HG02852 (cell line): ENCODE data around the gene MPHOSPH9.

Experiments used
- ATAC-seq: cut with Tn5 transposase; IDR thresholded peaks from one replicate; pipeline ENCODE4 v1.9.1; 2021; ENCODE audit warnings: mild to moderate bottlenecking, moderate library complexity; ENCODE audit not compliant: unreplicated experiment

The MPHOSPH9 gene

GRCh38 chr12:123150744-123151456 is 82.0 kb downstream of the MPHOSPH9 start, which contains the start of gene PITPNM2:
TSS of gene PITPNM2 (minus strand) at chr12:123151090. CDS start at chr12:123034590, 116,500 bp downstream.
- ATAC-seq, result peak; percentile 70

- peak; percentile 28 for ATAC-seq
These were observed 82.6 kb downstream of the MPHOSPH9 start for GRCh38 chr12:123150275-123150743.

DNA sequence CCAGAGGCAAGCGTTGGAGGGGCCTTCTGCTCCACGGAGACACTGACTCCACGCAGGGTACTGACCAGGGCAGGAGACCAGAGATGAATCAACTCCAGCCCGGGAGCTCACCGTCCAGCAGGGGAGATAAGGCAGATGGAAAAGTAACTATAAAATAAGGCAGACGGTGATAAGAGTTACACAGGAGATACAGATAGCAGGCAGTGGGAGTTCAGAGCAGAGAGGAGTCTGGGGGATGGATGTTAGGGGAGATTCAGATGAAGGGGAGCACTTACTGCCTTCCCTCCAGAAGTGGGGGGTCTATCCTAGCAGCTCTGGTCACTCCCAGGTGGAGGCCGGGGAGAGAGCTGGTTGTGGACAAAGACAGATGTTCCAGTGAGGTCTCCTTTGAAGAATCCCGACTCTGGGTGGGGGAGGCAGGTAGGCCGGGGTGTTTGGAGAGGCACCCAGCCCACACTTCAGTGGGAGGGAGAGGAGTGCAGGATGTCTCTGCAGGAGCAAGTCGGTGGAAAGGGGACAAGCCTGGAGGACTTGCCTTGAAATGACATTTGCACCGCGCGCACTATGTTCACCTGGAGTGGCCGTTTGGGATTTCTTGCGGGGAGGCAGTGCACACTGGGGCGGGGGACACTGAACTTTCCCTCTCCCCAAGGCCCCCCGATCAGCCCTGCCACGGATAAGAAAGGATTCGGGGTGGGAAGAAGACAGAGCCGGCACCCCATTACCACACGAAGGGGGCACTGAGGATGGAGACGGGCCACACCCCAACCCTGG is 83.3 kb downstream of the MPHOSPH9 start:
- no peak for ATAC-seq

DNA sequence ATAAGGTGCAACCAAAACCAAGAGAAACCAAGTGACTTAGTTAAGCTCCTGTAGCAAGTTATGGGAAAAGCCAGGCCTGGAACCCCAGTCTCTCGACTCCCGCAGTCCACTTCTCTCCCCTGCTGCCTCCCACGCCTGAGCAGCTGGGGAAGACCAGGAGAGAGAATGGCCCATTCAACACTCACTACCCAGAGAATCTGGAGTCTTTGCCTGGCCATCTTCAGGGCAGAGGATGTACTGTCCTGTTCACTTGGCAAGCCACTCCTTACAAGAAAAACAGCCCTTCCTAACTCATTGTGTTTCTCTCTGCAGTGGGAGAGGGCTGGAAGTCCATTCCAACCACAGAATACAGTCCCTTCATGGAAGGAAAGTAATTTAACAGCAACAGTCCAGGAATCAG is 83.9 kb downstream of the MPHOSPH9 start:
- ATAC-seq, result no peak

DNA sequence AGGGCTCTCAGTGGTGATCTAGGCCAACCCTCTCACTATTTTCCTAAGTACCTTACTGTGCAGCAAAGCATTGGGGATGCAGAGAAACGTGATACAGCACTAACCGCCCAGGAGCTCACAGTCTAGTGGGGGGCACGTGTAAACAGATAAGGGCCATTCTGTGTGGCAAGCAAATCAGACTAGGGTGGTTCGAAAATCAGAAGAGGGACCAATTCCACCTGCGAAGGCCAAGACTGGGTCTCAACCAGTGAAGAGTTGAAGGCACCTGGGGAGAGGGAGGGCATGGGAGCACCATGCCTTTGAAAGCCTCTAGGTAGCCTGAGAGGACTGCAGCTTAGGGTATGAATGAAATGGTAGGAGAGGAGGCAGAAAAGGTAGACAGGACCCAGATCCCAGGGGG is 84.3 kb downstream of the MPHOSPH9 start:
- no peak for ATAC-seq

- ATAC-seq, result no peak
These were observed 84.7 kb downstream of the MPHOSPH9 start for GRCh38 chr12:123148223-123148622.

DNA sequence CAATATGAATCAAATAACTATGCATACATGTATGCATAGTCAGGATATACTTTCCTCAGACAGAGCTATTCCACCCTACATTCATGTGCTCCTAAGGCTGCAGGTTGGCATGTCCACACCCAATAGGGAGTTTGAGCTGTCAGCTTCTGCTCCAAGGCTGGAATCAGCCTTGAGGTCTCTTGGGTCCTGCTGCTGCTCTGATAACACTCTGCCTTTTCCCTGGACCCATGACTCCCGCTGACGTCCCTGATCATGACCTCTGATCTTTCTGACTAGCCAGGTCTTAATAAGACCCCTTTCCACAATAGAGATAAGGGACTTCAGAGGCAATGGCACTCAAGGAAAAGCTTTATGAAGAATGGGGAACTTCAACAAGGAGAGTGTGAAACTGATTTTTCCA is 87.7 kb downstream of the MPHOSPH9 start:
- ATAC-seq, result no peak

DNA sequence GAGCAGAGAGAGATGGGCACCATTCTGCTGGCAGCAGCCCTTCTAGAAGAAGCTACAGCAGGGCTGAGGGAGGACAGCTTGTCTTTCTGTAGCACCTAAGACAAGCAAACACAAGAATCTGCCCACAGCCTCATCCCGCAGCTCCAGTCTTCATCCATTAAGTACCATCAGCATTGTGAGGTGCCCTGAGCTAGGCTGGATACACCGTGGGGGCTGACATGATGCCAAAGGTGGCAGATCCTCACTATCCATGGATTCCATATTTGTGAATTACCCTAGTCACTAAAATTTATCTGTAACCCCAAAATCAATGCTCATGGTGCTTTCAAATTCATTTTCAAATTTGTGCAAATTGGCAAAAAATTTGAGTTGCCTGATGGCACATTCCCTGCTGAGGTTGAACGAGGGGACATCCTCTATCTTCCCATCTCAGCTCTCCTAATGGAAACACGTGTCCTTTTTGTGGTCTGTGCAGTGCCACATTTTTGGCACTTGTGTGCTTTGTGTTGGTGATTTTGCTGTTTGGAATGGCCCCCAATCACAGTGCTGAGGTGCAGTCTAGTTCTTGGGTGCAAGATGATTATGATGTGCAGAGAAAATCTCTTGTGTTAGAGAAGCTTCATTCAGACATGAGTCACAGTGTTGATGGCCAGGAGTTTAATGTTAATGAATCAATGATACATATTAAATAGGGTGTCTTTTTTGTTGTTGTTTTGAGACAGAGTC is 89.0 kb downstream of the MPHOSPH9 start:
- no peak for ATAC-seq

DNA sequence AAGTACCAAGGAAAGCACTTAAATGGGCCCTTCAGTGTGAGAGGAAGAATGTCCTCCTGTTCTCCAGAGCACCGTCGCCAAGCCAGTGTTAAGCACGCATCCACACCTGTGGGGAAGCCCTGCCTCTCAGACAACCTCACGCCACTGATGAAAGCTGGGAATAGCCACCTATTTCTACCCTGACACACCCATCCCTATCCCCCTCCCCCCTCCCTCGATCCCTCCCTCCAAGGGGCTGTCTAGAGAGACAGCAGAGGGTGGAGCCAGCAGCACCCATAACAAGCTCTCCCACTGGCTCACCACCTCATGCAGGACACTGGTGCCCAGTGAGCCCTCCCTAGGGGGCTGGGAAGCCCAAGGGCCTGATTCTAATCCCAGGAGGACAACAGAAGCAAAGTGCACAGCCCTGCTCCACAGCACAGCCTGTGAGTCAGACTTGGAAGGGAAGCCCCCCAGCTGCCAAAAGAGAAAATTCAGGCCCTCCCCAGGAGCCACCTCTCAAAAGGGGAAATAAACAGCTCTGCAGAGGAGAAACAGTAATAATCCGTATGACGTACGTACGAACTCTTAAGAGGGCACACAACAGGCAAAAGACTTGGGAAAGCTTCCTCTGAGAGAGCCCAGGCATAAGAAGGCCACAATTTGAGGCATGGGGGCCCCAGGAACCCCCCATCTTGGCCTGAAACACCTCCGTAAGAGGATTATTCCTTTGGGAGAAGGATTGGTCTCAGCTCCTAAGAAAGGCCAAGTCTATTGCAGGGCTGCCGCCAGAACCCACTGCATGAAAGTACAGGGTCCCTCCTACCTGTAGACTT is 89.8 kb downstream of the MPHOSPH9 start:
- no peak for ATAC-seq

DNA sequence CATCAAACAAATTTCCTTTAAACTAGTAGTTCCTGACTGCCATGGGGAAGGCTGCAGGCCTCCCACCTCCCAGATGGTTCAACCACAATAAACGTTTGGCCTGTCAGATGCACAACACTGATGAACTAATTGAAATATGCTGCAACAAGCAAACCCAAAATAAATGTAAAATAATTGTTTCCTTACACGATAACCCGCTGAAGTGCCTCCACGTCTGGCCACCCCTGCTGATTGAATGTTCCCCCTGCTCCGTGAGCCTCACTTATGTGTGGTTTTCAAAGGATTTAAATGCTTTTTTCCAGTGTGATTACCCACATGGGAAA is 90.5 kb downstream of the MPHOSPH9 start:
- ATAC-seq, result no peak

DNA sequence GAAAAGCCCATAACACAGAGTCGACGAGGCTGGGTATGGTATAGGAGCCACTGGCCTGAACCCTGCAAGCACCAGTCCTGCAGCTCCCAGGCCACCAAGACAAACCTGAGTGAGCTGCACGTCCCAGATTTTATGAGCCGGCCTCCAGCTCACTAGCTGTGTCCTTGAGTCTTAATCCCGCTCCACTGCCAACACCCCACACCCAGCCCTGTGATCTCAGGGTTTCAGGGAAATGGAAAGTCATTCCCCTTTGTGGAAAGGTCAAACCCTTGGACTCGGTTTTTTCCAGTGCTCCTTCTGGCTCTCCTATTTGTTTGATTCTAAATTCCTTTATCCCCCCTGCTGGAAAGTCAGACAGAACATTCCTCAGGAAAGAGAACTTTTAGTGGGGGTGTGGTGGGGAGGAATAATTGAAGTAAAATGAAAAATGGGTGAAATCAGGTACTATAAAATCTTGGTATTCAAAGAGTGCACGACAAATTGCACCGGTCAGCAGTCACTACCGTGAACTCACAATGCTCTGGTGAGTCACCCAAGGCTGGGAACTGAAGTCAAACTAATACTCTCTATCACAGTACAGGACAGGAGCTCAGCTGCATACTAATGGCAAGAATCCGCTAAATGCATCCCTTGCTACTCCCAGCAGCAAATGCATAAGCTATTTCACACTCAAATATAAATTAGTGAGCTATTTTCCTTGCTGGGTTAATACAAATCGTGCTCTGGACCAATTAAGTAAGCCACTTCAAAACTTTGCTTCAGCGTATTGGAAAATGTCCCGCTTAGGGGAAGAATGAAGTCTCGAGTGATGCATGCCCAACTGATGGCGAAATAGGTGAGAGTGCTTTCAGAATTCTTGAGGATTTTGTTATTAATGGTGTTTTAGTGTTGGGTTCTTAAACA is 91.1 kb downstream of the MPHOSPH9 start:
- ATAC-seq, result no peak

- no peak for ATAC-seq
These were observed 92.0 kb downstream of the MPHOSPH9 start for GRCh38 chr12:123140676-123141614.

GRCh38 chr12:123139926-123140675 is 92.8 kb downstream of the MPHOSPH9 start:
- no peak for ATAC-seq

DNA sequence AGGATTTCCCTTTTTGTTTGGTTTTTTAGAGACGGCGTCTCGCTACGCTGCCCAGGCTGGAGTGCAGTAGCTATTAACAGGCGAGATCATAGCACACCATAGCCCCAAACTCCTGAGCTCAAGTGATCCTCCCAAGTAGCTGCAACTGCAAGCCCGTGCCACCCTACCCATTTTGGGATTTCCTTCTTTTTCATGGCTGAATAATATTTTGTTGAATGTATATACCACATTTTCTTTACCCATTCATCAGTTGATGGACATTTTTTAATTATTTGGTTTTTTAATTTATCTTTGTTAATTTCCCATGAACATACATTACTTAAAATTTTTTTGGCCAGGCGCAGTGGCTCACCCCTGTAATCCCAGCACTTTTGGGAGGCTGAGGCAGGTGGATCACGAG is 97.3 kb downstream of the MPHOSPH9 start:
- no peak for ATAC-seq

GRCh38 chr12:123134826-123135225 is 98.1 kb downstream of the MPHOSPH9 start:
- ATAC-seq, result no peak

DNA sequence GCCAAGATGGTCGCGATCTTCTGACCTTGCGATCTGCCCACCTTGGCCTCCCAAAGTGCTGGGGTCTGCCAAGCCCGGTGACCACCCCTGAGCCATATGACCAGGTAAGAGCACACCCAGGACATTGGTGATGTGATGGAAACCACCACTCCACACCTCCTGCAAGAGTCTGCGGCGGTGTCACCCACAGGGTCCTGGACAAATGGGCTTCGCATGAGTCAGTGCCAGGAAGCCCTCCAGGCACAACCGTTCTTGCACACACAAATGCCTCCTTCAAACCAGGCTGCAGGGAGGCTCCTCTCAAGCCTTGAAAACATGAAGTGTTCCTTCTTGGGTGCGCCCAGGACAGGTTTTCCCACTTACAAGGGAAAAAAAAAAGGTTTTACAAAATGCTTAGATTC is 98.7 kb downstream of the MPHOSPH9 start:
- no peak for ATAC-seq

DNA sequence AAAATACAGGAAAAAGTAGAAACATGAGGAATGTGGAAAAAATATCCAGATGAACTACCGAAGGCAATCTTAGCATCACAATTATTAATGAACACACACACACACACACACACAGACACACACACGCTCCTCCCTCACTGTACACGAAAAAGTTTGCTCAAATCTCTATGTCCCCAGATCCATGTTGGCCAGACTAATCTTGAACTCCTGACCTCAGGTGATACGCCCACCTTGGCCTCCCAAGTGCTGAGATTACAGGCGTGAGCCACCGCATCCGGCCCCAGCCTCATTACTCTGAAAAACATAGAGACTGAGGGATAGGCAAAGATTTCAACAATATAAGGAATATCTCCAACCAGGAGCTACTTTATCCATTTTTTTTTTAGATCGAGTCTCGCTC is 99.2 kb downstream of the MPHOSPH9 start:
- ATAC-seq, result no peak
